PC-9 (cell line): ENCODE measurements around the gene RDH13.

Experiments used
- CTCF ChIP-seq: fragments of 200-600 bp; sonication (generic); conservative IDR thresholded peaks from 2 replicates; pipeline ENCODE4 v1.6.1; 2017; ENCODE audit warnings: mixed run types, antibody characterized with exemption, mild to moderate bottlenecking, moderate library complexity
- EZH2 ChIP-seq: fragments of 200-600 bp; sonication (generic); IDR thresholded peaks from 2 replicates; pipeline ENCODE4 v1.8.0; 2017; ENCODE audit warnings: antibody characterized with exemption, low read depth

DNA sequence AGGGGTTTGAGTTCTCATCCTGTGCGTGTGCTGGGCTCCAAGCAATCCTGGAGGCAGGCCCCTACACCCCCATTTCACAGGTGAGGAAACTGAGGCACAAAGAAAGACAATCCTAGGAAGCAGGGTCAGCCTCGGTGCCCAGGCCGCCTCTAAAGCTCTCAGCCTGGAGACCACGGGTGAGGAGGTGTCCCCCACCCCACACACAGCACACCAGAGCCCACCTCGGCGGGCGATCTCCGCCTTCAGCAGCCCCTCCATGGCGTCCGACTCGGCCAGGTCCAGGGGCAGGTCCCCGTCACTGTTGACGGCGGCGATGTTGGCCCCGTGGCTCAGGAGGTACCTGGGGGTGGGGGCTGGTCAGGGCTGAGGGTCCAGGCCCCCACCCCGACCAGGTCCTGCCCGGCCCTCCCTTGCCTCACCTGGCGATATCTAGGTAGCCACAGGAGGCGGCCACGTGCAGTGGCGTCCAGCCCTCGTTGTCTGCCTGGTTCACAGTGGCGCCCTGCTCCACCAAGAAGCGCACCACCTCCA lies 49.4 kb upstream of the RDH13 start:
- TF ChIP-seq CTCF (no peak), EZH2 (no peak)
